SH-SY5Y (cell line): Measurements from ENCODE around the gene CDC42BPB.

Experiments used
- GATA2 ChIP-seq: IDR thresholded peaks from 2 replicates; pipeline ENCODE4 v1.6.1; 2011; ENCODE audit warnings: mild to moderate bottlenecking, low read depth, low read length
- GATA3 ChIP-seq: IDR thresholded peaks from 2 replicates; pipeline ENCODE4 v1.6.1; 2011; ENCODE audit warnings: low read depth, mild to moderate bottlenecking, low read length, moderate library complexity

DNA sequence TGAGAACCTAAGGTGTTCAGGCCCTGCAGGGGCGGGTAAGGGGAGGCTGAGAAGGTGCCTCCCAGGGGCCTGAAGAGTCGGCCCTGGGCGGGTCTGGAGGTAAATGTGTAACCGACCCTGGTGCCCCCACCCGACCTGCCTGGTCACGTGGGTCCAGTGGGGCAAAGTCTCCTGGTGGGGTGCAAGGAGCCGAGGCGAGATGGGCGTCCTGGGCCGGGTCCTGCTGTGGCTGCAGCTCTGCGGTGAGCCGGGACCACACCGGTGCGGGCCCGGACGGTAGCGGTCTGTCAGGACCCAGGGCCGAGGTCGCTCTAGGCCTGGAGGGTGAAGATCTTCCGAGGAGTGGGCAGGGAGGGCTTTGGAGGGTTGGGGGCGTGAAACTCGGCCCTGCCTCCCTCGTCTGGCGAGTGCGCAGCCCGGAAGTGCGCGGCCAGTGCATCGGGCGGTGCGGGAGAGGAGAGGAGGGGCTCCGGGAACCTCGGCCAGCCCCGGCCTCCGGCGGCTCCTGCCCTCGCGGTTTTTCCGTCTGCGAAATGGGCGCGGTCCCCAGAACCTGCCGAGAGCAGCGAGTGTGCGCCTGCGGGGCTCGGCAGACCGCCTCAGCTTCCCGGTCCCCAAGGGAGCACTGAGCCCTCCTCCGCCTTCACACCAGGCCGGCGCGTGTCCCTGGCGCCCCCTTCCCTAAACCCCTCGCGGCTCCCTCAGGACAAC is 134.7 kb downstream of the CDC42BPB start, which contains the start of gene AMN:
- TF ChIP-seq GATA2: no peak
- TF ChIP-seq GATA3: no peak
